GM18907 (cell line): Measurements from ENCODE around the gene PTPRE.

Experiments used
- ATAC-seq: cut with Tn5 transposase; IDR thresholded peaks from one replicate; pipeline ENCODE4 v1.9.1; 2021; ENCODE audit warnings: mild to moderate bottlenecking, moderate library complexity; ENCODE audit not compliant: unreplicated experiment

PTPRE gene

GRCh38 chr10:128040681-128041080, 133.8 kb downstream of the PTPRE start:
- ATAC-seq, result no peak

GRCh38 chr10:128042131-128042610, 135.3 kb downstream of the PTPRE start:
- no peak for ATAC-seq

GRCh38 chr10:128043259-128044045, 136.5 kb downstream of the PTPRE start:
- no peak for ATAC-seq

- ATAC-seq, result no peak
These were observed 137.3 kb downstream of the PTPRE start for GRCh38 chr10:128044186-128044585.

GRCh38 chr10:128044961-128045832, 138.3 kb downstream of the PTPRE start:
- ATAC-seq, result no peak

- ATAC-seq, result no peak
These were observed 138.9 kb downstream of the PTPRE start for GRCh38 chr10:128045833-128046120.

- no peak for ATAC-seq
These were observed 139.5 kb downstream of the PTPRE start for GRCh38 chr10:128046156-128046952.

GRCh38 chr10:128046953-128047290, 140.0 kb downstream of the PTPRE start:
- no peak for ATAC-seq

- peak; percentile 99 for ATAC-seq
These were observed 140.4 kb downstream of the PTPRE start for GRCh38 chr10:128047351-128047750.

GRCh38 chr10:128047991-128048818, 141.3 kb downstream of the PTPRE start:
- peak; percentile 39 for ATAC-seq

GRCh38 chr10:128048819-128049210, 141.9 kb downstream of the PTPRE start:
- ATAC-seq, result no peak

- no peak for ATAC-seq
These were observed 142.6 kb downstream of the PTPRE start for GRCh38 chr10:128049226-128050120.

GRCh38 chr10:128050121-128050516, 143.2 kb downstream of the PTPRE start:
- ATAC-seq, result no peak

- ATAC-seq, result no peak
These were observed 144.0 kb downstream of the PTPRE start for GRCh38 chr10:128050936-128051335.

- ATAC-seq, result no peak
These were observed 144.6 kb downstream of the PTPRE start for GRCh38 chr10:128051548-128051947.

- no peak for ATAC-seq
These were observed 145.8 kb downstream of the PTPRE start for GRCh38 chr10:128052696-128053095.

- ATAC-seq, result no peak
These were observed 146.5 kb downstream of the PTPRE start for GRCh38 chr10:128053356-128053755.

- no peak for ATAC-seq
These were observed 147.5 kb downstream of the PTPRE start for GRCh38 chr10:128054163-128054970.
